HL-60 (cell line): Measurements from ENCODE around the gene ZNF502.

Experiments used
- DNase-seq, 2 experiments: peaks; one replicate each; pipeline ENCODE4 v3.0.0-alpha.2; 2010 to 2020; ENCODE audit warnings: low read depth in 1 of 2, low spot score in 1 of 2
- H3K27ac ChIP-seq: fragments of 250-450 bp; sonication (Bioruptor Pico); replicated peaks from 2 replicates; pipeline ENCODE4 v1.5.1; 2020; ENCODE audit warnings: mild to moderate bottlenecking, moderate library complexity
- H3K27me3 ChIP-seq: fragments of 250-450 bp; sonication (Bioruptor Pico); 2 replicates; pipeline ENCODE4 v1.5.1; 2021; ENCODE audit warnings: mild to moderate bottlenecking, moderate library complexity; ENCODE audit not compliant: insufficient read depth, poor library complexity, severe bottlenecking
- H3K4me3 ChIP-seq: replicated peaks from 2 replicates; pipeline ENCODE4 v1.5.1; 2011; ENCODE audit warnings: mild to moderate bottlenecking, control low read depth, low read length; ENCODE audit not compliant: insufficient read depth
- CTCF ChIP-seq: IDR thresholded peaks from one replicate; pipeline ENCODE4 v1.5.1; 2011; ENCODE audit warnings: low read length, control low read depth, inconsistent platforms; ENCODE audit not compliant: insufficient read depth
- GABPA ChIP-seq: IDR thresholded peaks from 2 replicates; pipeline ENCODE4 v1.6.1; 2012; ENCODE audit warnings: low read depth
- POLR2AphosphoS5 ChIP-seq: IDR thresholded peaks from 2 replicates; pipeline ENCODE4 v1.6.1; 2012; ENCODE audit warnings: low read depth
- REST ChIP-seq: IDR thresholded peaks from 2 replicates; pipeline ENCODE4 v1.6.1; 2012; ENCODE audit warnings: low read depth; ENCODE audit not compliant: insufficient replicate concordance
- SPI1 ChIP-seq: IDR thresholded peaks from 2 replicates; pipeline ENCODE4 v1.6.1; 2012; ENCODE audit warnings: low read depth, mild to moderate bottlenecking, borderline replicate concordance

The ZNF502 gene

GRCh38 chr3:44772099-44772442, 59.6 kb downstream of the ZNF502 start:
- peak in 1 of 2 experiments; percentile 16 for DNase-seq
- no peak overlapping the region for H3K4me3 ChIP-seq
- no peak overlapping the region for H3K27ac ChIP-seq
- H3K27me3 ChIP-seq: no peaks in the 10 kb centered on the region
- TF ChIP-seq POLR2AphosphoS5 (no peak), REST (no peak), CTCF (no peak), GABPA (no peak), SPI1 (no peak)
